MM.1S (cell line): ENCODE results near the gene KIF4B.

ENCODE experiments used
- DNase-seq: peaks from one replicate; pipeline ENCODE4 v3.0.0-alpha.2; 2015
- H2AFZ ChIP-seq: fragments of 300-600 bp; sonication (generic); 2 replicates; pipeline ENCODE4 v1.6.0; 2016; ENCODE audit warnings: antibody characterized with exemption, low read length
- H3F3A ChIP-seq: fragments of 300-600 bp; sonication (generic); 2 replicates; pipeline ENCODE4 v1.6.1; 2016; ENCODE audit warnings: mild to moderate bottlenecking, antibody characterized with exemption, low read length, moderate library complexity, mixed read lengths; ENCODE audit not compliant: insufficient read depth
- H3K27ac ChIP-seq: fragments of 300-600 bp; sonication (generic); 2 replicates; pipeline ENCODE4 v1.5.1; 2016; ENCODE audit warnings: mild to moderate bottlenecking, low read length
- H3K27me3 ChIP-seq: fragments of 300-600 bp; sonication (generic); replicated peaks from 2 replicates; pipeline ENCODE4 v1.6.0; 2016; ENCODE audit warnings: low read length; ENCODE audit not compliant: insufficient read depth
- H3K36me3 ChIP-seq: fragments of 300-600 bp; sonication (generic); replicated peaks from 2 replicates; pipeline ENCODE4 v1.6.1; 2016; ENCODE audit warnings: mild to moderate bottlenecking, low read length, mixed read lengths; ENCODE audit not compliant: insufficient read depth
- H3K4me1 ChIP-seq: fragments of 300-600 bp; sonication (generic); 2 replicates; pipeline ENCODE4 v1.6.1; 2016; ENCODE audit warnings: low read length, mixed read lengths
- H3K4me2 ChIP-seq: fragments of 300-600 bp; sonication (generic); 2 replicates; pipeline ENCODE4 v1.6.0; 2016; ENCODE audit warnings: low read depth, low read length
- H3K4me3 ChIP-seq: fragments of 300-600 bp; sonication (generic); 2 replicates; pipeline ENCODE4 v1.5.1; 2016; ENCODE audit warnings: low read length, mixed read lengths
- H3K79me2 ChIP-seq: fragments of 300-600 bp; sonication (generic); 2 replicates; pipeline ENCODE4 v1.6.1; 2016; ENCODE audit warnings: mixed run types, low read length, mixed read lengths
- H3K9ac ChIP-seq: fragments of 300-600 bp; sonication (generic); 2 replicates; pipeline ENCODE4 v1.6.1; 2016; ENCODE audit warnings: low read length, mixed read lengths
- H3K9me2 ChIP-seq: fragments of 300-600 bp; sonication (generic); replicated peaks from 2 replicates; pipeline ENCODE4 v1.6.1; 2016; ENCODE audit warnings: mild to moderate bottlenecking, low read length, mixed read lengths; ENCODE audit not compliant: insufficient read depth
- H3K9me3 ChIP-seq: fragments of 300-600 bp; sonication (generic); replicated peaks from 2 replicates; pipeline ENCODE4 v1.6.1; 2016; ENCODE audit warnings: mild to moderate bottlenecking, low read length, mixed read lengths; ENCODE audit not compliant: insufficient read depth
- H4K20me1 ChIP-seq: fragments of 300-600 bp; sonication (generic); 2 replicates; pipeline ENCODE4 v1.6.1; 2016; ENCODE audit warnings: mild to moderate bottlenecking, low read length, moderate library complexity, mixed read lengths; ENCODE audit not compliant: insufficient read depth
- CTCF ChIP-seq: fragments of 300-600 bp; sonication (generic); IDR thresholded peaks from 2 replicates; pipeline ENCODE4 v1.5.1; 2016; ENCODE audit warnings: antibody characterized with exemption, low read length, mixed read lengths
- EZH2 ChIP-seq: fragments of 300-600 bp; sonication (generic); optimal IDR thresholded peaks from 2 replicates; pipeline ENCODE3; 2017; ENCODE audit warnings: low read depth, mild to moderate bottlenecking, antibody characterized with exemption, low read length, mixed read lengths
- EZH2phosphoT487 ChIP-seq: fragments of 300-600 bp; sonication (generic); IDR thresholded peaks from 2 replicates; pipeline ENCODE4 v1.6.1; 2018; ENCODE audit warnings: antibody characterized with exemption, low read length

The KIF4B gene

GRCh38 chr5:154993461-154993860 is 20.1 kb upstream of the KIF4B start:
- no peaks in the 10 kb centered on the region for H3K4me1 ChIP-seq
- no peak overlapping the region for H3K4me3 ChIP-seq
- no peaks in the 10 kb centered on the region for H3K36me3 ChIP-seq
- H2AFZ ChIP-seq, result no peak overlapping the region
- H3K79me2 ChIP-seq, result no peaks in the 10 kb centered on the region
- no peak overlapping the region for H3K27ac ChIP-seq
- no peak for TF ChIP-seq CTCF
- no peak for TF ChIP-seq EZH2
- no peak for TF ChIP-seq EZH2phosphoT487
- H3K9ac ChIP-seq, result no peak overlapping the region
- no peaks in the 10 kb centered on the region for H3F3A ChIP-seq
- no peaks in the 10 kb centered on the region for H3K9me3 ChIP-seq
- no peak for DNase-seq
- no peak overlapping the region for H3K4me2 ChIP-seq
- no peaks in the 10 kb centered on the region for H4K20me1 ChIP-seq
- no peaks in the 10 kb centered on the region for H3K27me3 ChIP-seq
- H3K9me2 ChIP-seq, result no peaks in the 10 kb centered on the region

GRCh38 chr5:154995679-154996078 is 17.9 kb upstream of the KIF4B start:
- Histone ChIP-seq H3K36me3 (no peaks in the 10 kb centered on the region), H3K9ac (no peak overlapping the region), H4K20me1 (no peaks in the 10 kb centered on the region), H2AFZ (no peak overlapping the region), H3K4me3 (no peak overlapping the region), H3K27me3 (no peaks in the 10 kb centered on the region), H3K4me2 (no peak overlapping the region), H3K27ac (no peak overlapping the region), H3K79me2 (no peaks in the 10 kb centered on the region), H3K9me2 (no peaks in the 10 kb centered on the region), H3K4me1 (no peaks in the 10 kb centered on the region), H3F3A (no peaks in the 10 kb centered on the region), H3K9me3 (no peaks in the 10 kb centered on the region)
- TF ChIP-seq CTCF, result no peak; the same call in 1 of the 2 replicates
- TF ChIP-seq EZH2phosphoT487, result no peak
- no peak for TF ChIP-seq EZH2
- no peak for DNase-seq

GRCh38 chr5:154997746-154998145 is 15.8 kb upstream of the KIF4B start:
- no peaks in the 10 kb centered on the region for H3K79me2 ChIP-seq
- no peak overlapping the region for H3K27ac ChIP-seq
- no peaks in the 10 kb centered on the region for H3K9me3 ChIP-seq
- H3K36me3 ChIP-seq, result no peaks in the 10 kb centered on the region
- no peak overlapping the region for H2AFZ ChIP-seq
- H4K20me1 ChIP-seq, result no peaks in the 10 kb centered on the region
- H3K9ac ChIP-seq, result no peak overlapping the region
- no peaks in the 10 kb centered on the region for H3K9me2 ChIP-seq
- no peaks in the 10 kb centered on the region for H3K27me3 ChIP-seq
- H3F3A ChIP-seq, result no peaks in the 10 kb centered on the region
- TF ChIP-seq CTCF, result no peak
- no peak for TF ChIP-seq EZH2
- no peak for TF ChIP-seq EZH2phosphoT487
- H3K4me2 ChIP-seq, result no peak overlapping the region
- no peaks in the 10 kb centered on the region for H3K4me1 ChIP-seq
- H3K4me3 ChIP-seq, result no peak overlapping the region
- no peak for DNase-seq
